Activated CD8-positive, alpha-beta memory T cell treated with anti-CD3 and anti-CD28 coated beads for 4 hours (primary cell): Measurements from ENCODE around the gene VWA8.
"Not testable (repeated sequence)": the region's sequence is repeated elsewhere in the genome, so short reads cannot be mapped to it uniquely, and the experiment has no call there.

Experiments
- DNase-seq, 2 donors: peaks; one replicate each; pipeline ENCODE4 v3.0.0-alpha.2; 2020; ENCODE audit warnings: low read depth in 2 of 2

Gene VWA8

GRCh38 chr13:41587490-41587889 lies 373.4 kb downstream of the VWA8 start:
- DNase-seq: peak; percentile 3 to 9

GRCh38 chr13:41586216-41586615 lies 374.7 kb downstream of the VWA8 start:
- no peak for DNase-seq

- DNase-seq: no peak
These were observed 378.9 kb downstream of the VWA8 start for GRCh38 chr13:41582027-41582463.

GRCh38 chr13:41580345-41580744 lies 380.6 kb downstream of the VWA8 start:
- DNase-seq: no peak

- DNase-seq: no peak
These were observed 381.0 kb downstream of the VWA8 start for GRCh38 chr13:41579881-41580280.

GRCh38 chr13:41579168-41579567 lies 381.7 kb downstream of the VWA8 start:
- DNase-seq: no peak

- no peak for DNase-seq
These were observed 382.5 kb downstream of the VWA8 start for GRCh38 chr13:41578371-41578770.

- DNase-seq: no peak
These were observed 383.5 kb downstream of the VWA8 start for GRCh38 chr13:41577436-41577835.

GRCh38 chr13:41573640-41574039 lies 387.3 kb downstream of the VWA8 start:
- not testable (repeated sequence) for DNase-seq

- DNase-seq: not testable (repeated sequence)
These were observed 389.0 kb downstream of the VWA8 start for GRCh38 chr13:41571817-41572340.

GRCh38 chr13:41568972-41569351 lies 391.9 kb downstream of the VWA8 start:
- no peak for DNase-seq

GRCh38 chr13:41568143-41568971 lies 392.6 kb downstream of the VWA8 start:
- DNase-seq: no peak

- no peak for DNase-seq
These were observed 393.5 kb downstream of the VWA8 start for GRCh38 chr13:41567363-41567762.

- no peak for DNase-seq
These were observed 395.1 kb downstream of the VWA8 start for GRCh38 chr13:41565846-41566245.

- no peak for DNase-seq
These were observed 395.7 kb downstream of the VWA8 start for GRCh38 chr13:41565216-41565615.

GRCh38 chr13:41563984-41564365 lies 396.9 kb downstream of the VWA8 start:
- no peak for DNase-seq

- no peak for DNase-seq
These were observed 397.4 kb downstream of the VWA8 start for GRCh38 chr13:41563341-41563983.

- DNase-seq: no peak
These were observed 398.2 kb downstream of the VWA8 start for GRCh38 chr13:41562541-41563178.

GRCh38 chr13:41562083-41562482 lies 398.8 kb downstream of the VWA8 start:
- DNase-seq: no peak

- no peak for DNase-seq
These were observed 399.7 kb downstream of the VWA8 start for GRCh38 chr13:41561170-41561569.

- DNase-seq: no peak
These were observed 401.9 kb downstream of the VWA8 start for GRCh38 chr13:41558781-41559560.

- DNase-seq: no peak
These were observed 403.2 kb downstream of the VWA8 start for GRCh38 chr13:41557719-41558118.
